Activated gamma-delta T cell (primary cell): ENCODE data around the gene PCBP3.

Source experiments
- DNase-seq: peaks from one replicate; lab custom pipeline; 2025; lab: John Stamatoyannopoulos, UW

PCBP3 gene

DNA sequence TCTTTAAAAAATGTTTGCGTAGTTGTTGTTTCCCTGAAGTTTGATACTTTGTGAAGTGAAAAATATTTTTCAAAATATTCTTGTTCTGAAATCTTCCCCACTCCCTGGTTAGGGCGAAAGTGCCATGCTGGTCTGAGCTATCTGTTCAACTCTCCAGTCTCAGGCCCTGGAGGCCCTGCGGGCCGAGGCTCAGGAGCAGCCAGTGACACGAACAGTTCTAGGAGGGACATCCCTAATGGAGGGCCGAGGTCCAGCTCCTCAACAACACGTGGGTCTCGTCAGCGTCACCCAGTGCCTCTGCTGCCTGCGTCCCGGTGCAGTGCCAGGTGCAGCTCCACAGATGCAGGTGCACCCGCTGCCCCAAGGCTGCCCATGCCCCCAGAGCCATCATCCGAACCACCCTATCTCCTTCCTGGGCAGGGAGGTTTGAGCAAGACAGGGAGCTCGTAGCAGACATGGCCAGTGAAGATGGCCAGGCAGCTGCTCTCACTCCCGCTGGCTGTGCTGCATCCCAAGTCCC lies 268.3 kb downstream of the PCBP3 start:
- DNase-seq = no peak

DNA sequence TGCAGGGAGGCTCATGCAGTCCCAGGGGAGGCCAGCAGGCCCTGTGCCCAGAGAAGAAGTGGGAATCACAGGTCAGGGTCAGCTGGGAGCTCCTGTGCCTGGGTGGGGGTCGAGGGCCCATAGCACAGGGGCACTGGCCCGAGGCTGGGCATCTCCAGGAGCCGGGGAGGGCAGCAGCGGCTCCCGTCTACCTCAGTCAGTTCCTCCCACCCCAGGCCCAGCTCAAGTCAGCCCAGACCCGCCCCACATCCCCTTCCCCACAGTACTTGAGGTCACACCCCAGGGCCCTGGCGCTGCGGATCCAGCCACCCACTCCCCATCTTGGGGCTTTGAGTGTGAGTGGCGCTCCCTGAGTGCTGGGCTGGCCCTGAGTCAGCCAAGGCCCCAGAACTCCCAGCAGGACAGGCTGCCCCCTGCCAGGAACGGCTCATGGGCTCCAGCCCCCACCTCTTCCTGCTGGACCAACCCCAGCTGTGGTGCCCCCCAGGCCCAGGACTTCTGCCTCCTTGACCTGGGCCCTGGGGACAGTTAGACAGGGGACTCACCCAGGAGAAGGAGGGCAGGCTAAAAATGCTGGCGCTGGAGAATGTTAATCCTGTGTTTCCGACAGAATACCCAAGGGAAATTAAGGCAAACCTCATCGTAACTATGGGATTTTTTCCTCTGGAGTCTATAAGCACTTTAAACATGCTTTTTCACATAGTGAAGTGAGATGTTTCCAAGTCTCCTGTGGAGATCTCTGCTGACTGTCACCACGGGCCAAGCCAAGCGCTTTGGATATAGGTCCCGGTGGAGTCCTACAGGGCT lies 269.3 kb downstream of the PCBP3 start:
- DNase-seq = no peak

DNA sequence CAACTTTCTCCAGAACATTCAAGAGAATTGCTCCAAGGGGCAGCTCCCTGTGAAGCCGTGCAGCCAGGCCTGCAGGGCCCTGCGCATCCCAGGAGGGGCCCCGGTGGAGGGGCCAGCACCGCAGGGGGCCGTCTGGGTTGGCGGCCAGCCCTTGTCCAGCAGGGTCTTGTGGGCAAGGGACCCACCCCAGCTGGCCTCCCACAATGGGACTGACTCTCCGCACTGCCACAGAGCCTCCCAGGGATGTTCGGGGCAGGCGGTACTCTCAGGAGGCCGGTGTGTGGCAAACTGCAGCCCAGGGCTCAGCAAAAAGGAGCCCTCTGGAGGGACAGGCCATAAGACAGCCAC lies 269.9 kb downstream of the PCBP3 start:
- no peak for DNase-seq

DNA sequence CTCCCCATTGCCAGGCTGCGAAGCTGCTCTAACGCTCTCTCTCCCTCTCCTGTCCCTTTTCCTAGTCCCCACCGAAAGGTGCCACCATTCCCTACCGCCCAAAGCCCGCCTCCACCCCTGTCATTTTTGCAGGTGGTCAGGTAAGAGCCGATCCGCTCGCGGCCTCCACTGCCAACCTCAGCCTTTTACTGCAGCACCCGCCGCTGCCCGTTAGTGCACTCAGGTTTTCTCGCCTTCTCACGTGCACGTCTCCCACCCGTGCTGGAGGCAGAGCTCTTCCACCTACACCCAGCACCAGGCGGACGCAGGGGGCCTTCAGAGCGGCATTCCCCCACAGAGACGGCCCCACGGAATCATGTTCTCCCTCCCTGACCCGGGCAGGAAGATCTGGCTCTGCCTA lies 270.4 kb downstream of the PCBP3 start:
- no peak for DNase-seq

DNA sequence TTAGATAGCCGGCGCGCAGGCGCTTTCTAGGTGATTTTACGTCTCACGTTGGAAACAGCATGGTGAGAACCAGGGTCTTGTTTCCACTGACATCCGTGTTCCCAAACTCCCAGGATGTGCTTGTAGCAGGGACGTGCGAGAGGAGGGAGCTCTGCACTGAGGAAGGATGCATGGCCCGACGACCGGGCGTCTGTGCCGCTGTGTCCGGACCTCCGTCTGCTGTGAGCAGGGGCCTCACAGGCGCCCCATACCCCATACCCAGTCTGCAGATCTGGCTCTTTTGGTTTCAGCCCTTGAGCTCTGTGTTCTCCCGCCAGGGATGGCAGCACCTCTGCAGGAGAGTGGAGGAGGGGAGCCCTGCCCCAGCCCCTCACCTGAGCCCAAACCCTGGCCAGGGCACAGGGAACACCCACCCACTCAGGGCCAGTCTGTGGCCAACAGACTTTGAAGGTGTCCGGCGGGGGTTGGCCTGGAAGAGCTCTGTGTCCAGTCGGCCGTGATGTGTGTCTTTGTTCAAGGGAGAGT lies 270.9 kb downstream of the PCBP3 start:
- DNase-seq = no peak

DNA sequence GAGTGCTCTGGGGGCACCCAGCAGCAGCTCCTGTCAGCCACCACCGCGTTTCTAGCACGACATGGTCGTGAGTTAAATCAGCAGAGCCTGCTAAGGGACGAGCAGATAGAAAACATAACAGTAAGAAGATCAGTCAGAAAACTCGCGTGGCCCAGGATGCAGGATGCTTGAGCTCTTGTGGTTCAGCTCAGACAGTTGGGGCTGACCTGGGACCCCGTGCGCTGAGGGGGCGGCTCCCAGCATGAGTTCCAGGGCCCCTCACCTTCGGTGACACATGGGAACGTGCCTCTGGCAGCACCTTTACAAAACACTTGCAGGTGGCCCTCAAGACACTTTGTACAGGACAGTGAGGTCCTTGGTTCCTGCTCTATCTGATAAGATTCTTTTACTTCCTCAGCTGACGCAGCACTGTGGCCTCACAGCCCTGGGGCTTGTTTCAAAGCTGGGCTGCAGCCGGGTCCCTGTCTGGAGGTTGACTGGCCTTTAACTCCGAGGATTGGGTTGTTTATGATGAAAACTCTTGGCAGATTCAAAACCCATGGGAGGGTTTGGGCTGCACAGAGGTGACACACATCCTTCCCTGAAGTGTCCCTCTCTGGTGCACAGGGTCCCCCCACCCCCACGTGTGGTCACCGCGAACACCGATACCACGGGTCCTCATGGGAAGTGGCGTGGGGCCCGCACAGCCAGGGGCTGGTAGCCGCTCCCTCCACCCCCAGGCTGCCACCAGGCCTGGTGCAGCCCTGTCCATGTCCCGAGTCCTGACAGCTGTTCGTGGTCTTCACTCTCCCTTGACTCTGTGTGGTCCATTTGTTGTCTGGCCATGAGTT lies 272.7 kb downstream of the PCBP3 start:
- no peak for DNase-seq

DNA sequence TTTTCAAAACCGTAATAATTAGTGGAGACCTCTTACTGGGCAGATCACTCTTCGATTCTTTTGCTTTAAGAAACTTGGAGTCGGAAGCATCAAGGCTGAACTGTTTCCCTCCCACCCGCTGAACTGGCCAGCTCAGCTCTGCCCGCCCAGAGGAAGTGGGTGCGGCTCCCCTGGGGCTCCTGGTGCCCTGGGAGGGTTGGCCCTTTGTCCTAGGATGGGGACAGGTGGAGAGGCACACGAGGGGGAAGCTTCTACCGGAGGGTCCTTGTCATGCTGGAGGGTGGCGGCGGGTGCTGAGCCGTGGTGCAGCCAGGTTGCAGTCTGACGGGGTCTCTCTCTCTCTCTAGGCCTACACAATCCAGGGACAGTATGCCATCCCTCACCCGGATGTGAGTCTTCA lies 273.7 kb downstream of the PCBP3 start:
- DNase-seq = no peak

DNA sequence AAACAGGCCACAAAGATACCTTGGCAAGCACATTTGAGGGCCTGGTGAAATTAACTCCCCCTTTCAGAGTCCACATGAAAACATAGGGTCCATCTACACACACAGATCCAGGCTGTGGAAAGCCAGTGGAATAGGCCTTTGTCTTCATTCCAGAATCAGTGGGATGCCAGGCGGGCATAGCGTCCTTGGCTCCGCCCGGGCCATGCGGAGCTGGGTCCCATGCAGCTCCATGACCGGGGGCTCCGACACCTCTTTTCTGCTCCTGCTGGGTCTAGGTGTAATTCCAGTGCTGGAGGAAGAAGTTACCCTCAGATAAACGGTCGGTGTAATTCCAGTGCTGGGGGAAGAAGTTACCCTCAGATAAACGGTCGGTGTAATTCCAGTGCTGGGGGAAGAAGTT lies 274.5 kb downstream of the PCBP3 start:
- DNase-seq = no peak

DNA sequence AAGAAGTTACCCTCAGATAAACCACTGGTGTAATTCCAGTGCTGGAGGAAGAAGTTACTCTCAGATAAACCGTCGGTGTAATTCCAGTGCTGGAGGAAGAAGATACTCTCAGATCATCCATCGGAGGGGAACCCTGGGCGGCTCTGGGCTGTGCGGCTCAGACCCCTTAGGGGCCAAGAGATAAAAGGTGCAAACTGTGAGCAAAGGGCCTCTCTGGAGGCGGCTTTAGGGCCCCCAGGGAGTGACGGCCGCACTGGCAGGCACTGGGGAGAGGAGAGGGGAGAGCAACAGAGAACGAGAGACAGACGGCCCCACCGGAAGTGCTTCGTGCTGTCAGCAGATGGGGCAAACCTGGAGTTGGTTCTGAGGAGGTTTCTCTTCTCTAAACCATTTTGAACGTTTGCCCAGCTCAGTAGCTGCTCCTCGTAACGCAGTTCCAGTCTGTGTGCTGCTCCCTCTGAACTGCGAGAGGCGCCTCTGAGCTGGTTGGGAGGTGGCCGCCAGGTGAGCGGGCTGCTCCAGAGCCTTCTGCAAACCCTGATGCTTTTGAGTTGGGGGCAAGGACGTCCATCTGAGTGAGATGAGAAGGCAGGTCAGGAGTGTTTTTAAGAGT lies 275.4 kb downstream of the PCBP3 start:
- DNase-seq = no peak

DNA sequence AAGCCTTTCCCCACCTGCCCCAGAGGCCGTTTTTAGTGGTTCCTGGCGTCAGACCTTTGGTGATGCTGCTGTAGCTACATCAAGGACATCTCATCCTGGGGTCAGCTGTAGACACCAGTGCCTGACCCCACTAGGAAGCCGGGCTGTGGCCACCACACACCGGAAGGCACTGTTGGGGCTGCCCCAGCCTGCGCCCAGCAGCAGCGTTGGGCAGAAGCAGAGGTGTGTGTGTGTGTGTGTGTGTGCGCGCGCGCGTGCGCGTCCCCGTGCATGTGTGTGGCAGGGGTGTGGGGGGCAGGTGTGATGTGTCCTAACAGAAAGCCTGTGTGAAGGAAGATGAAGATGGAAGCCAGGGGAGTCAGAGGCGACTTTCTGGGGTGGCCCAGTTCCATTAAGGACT lies 276.1 kb downstream of the PCBP3 start:
- no peak for DNase-seq

DNA sequence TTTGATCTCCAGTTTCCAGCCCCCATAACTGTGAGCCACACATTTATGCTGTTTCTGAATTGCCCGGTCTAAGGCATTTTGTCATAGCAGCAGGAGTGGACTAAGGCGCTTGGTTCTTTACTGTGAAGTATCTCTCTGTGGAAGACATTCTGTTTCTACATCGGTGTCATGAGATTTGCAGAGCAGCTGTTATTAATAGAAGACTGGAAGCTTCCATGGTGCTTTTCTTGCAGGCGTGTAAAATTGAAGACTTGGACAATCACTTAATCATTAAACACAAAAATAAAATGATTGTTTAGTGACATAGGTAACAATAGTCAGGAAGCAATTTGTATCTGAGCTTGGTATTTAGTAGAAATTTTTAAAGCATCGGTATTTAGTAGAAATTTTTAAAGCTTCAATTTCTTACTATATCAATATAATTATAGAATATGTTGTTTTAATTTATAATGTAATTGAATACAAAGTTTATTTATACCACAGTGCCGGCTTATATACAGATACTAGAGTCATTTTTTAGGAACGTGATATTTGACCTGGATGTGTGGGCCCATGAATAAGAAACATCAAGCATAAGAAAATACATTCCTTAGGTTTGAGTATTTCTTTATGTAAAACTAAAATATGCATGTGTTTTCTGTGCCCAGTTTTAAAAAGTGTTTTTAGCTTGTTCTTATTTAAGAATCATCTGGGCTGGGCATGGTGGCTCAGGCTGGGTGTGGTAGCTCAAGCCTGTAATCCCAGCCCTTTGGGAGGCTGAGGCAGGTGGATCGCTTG lies 277.5 kb downstream of the PCBP3 start:
- DNase-seq = no peak

DNA sequence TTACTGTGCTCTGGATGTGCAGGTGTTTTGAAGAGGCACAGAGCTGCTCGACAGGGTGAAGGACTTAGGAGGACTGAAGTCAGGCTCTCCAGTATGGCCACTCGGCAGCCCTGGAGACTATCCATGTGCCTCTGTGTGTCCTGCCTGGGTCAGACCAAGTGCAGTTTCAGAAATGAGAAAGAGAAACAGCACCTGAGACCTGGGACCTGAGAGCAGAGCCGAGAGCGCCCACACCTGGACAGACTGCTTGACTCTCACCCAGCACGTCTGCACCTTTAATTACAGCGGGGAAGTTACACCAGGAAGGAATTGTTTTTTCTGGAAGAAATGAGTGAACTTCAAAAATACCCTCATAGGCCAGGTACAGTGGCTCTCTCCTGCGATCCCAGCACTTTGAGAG lies 278.4 kb downstream of the PCBP3 start:
- DNase-seq = no peak

DNA sequence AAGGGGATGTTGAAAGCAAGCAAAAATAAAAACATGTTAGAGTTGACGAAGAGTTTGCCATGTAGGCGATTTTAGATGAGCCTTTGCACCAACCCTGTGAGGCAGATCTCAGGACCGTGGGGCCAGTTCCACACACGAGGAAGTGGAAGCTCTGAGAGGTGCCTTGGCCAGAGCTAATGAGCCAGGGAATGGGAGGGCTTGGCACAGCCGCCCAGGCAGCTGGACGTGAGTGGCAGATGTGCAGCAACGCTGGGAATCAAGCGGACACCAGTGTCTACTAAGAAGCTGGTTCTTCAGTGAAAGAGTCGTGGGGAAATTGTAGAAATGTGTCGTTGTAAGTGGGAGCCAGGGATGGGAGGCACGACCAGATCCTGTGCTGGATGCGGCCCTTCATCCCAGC lies 279.1 kb downstream of the PCBP3 start:
- no peak for DNase-seq

DNA sequence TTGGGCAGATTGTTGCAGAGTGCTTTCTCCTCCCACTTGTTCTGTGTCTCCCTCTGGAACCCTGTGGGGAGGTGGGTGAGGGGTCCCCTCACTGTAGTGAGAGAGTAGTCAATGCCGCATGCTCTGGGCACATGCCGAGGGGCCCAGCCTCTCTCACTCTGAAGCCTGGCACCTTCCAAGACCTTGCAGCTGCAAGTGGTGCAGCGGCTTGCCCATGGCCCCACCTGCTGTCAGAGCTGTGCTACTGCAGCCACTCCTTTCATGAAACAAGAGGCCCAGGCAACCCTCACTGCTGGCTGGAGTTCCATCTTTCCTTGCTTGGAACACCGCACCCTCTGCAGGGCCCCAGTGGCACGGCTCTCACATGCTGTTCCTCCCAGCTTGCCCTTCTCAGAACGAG lies 279.6 kb downstream of the PCBP3 start:
- DNase-seq = no peak

DNA sequence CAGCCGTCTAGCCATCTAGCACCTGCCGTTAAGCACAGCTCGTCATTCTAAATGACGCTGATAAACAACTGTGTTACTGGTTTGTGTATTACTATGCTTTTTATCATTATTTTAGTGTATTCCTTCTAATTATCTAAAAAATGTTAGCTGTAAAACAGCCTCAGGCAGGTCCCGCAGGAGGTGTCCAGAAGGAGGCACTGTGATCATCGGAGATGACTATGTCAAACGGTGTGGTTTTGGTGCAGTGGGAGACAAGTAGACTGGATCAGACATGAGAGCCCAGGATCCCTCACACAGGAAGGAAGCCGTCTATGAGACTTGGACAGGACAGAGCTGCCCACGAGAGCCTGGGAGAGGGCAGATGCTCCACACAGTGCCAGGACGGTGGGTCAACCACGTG lies 282.8 kb downstream of the PCBP3 start:
- DNase-seq = no peak

DNA sequence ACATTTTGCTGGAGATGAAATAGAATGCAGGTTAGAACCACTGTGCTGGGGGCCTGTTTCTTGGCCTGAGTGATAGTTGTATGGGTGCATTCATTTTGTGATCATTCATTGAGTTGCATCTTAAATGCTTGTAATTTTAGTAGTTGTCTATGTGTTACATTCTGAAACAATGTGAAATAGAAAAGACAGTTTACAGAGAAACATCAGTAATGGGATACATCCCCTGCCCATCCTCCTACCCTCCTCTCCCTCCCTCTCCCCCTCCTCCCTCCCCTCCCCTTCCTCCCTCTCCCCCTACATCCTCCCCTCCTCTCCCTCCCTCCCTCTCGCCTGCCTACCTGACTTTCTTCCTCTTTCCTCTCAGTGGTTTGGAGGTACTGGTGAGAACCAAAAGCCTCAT lies 283.5 kb downstream of the PCBP3 start:
- DNase-seq = no peak

DNA sequence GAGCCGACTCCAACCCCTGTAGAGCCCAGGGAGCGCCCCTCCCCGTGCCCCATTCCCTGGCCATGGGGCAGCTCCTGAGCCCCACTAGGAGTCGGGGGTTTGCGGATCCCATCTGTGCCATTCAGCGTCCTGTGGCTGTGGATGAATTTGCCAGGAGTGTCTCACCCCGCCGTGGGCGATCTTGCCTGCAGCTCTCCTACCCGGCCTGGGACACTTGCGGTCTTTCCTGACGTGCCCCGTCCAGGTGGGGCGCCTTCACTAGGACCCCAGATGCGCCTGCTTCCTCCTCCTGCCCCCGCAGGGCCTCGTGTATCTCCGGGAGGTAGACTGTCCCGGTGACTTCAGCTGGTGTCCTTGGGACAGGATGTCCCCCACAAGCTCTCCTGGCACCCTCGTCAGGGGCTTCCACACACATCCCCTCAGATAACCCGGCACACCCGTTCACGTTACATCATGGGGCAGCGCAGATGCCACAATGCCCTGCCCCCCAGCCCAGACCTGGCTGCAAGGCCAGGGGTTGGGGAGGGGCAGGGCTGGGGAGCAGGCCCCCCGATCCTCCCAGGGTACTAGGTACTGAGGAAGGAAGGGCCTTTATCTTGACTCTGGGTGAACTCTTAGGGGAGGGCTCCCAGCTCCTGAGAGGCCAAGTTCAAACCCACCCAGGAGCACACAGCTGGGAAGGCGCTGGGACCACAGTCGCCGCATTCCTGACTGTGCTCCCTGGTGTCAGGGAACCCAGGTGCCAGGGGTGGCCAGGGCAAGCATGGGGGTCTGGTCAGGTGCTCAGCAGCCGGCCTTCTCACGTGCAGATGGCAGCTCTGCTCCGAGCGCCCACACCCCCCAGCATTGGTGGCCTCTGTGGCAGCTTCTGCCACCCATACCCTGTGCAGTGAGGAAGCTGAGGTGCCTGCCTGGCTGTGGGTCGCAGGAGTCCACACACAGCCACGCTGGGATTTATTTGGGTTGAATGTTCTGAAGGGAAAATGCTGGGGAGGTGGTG lies 284.6 kb downstream of the PCBP3 start:
- DNase-seq = no peak

DNA sequence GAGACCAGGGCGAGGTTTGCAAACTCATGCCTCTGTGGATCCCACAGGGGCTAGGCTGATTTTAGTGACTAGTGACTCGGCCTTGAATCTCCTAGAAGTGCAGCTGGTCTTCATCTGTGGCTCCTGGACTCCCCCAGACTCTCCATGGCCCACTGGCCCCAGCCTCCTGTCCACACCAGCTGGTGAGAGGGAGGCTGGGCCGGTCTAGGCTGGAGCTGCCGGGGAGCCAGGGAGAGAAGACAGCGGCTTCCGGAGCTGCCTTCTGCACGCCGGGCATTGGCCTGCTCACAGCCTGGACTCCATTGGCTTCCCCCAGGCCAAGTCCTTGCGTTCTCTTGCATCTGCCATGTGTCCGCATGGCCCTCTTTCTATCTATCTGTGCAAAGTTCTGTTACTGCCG lies 285.9 kb downstream of the PCBP3 start:
- no peak for DNase-seq

DNA sequence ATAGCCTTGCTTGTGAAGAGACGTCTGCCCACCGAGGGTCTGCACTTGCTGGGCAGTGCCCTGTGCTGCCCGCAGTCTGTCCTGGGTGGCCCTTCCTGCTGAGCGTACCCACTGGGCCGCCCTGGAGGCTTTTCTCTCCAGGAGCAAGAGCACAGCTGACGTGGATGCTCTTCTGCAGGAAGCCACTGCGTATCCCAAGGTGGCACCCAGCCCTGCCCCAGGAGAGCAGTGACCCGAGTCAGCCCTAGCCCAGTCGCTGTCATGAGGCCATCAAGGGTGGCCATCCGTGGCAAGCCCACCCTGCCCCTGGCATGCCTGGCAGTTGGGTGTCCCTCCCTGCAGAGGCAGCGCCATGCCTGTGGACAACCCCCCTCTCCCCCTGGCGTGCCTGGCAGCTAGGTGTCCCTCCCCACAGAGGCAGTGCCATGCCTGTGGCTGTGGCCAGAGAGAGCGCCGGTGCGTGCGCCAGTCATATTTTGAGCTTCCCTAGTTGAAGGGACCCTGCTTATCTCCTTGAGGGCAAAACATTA lies 286.8 kb downstream of the PCBP3 start:
- DNase-seq = no peak

DNA sequence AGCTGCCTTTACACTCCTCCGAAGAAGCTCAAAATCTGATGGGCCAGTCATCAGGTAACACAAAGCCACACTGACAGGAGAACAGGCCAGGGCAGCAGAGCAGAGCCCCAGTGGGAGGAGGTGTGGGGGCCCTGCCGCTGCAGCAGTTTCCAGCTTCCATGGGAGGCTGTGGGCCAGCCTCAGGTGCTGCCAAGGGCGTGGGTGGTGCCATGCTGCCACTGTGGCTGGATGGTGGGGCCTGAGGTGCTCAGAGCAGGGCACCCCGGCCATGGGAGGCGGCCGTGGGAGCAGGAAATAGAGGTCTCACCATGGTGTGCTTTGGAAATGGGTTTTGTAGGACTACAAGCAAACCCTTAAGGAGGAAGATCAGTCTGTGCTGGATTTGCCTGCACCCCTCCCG lies 287.3 kb downstream of the PCBP3 start:
- no peak for DNase-seq
